Neutrophil (primary cell): Measurements from ENCODE around the gene FHAD1.

ENCODE experiments used
- H3K27ac ChIP-seq: fragments of 200-600 bp; sonication (generic); 2 replicates; pipeline ENCODE4 v1.5.1; 2016; ENCODE audit warnings: mild to moderate bottlenecking, moderate library complexity
- H3K27me3 ChIP-seq: fragments of 200-600 bp; sonication (generic); 2 replicates; pipeline ENCODE4 v1.6.0; 2016; ENCODE audit warnings: mild to moderate bottlenecking
- H3K36me3 ChIP-seq: fragments of 200-600 bp; sonication (generic); 2 replicates; pipeline ENCODE4 v1.5.1; 2017
- H3K4me1 ChIP-seq, 2 experiments: fragments of 200-600 bp in 1 of 2; sonication (generic) in 1 of 2; 1 replicate in 1 of 2; 2 replicates in 1 of 2; pipeline versions ENCODE4 v1.5.1 to v1.6.1; 2013 to 2016; ENCODE audit warnings: low read depth in 1 of 2, low read length in 1 of 2, mild to moderate bottlenecking in 1 of 2, moderate library complexity in 1 of 2; ENCODE audit not compliant: control insufficient read depth in 1 of 2, insufficient read depth in 1 of 2
- H3K4me3 ChIP-seq, 2 experiments: fragments of 200-600 bp in 1 of 2; sonication (generic) in 1 of 2; 1 replicate in 1 of 2; 2 replicates in 1 of 2; pipeline ENCODE4 v1.5.1; 2013 to 2016; ENCODE audit warnings: low read depth in 1 of 2, low read length in 1 of 2, mild to moderate bottlenecking in 1 of 2, moderate library complexity in 1 of 2
- H3K9me3 ChIP-seq: fragments of 200-600 bp; sonication (generic); 2 replicates; pipeline ENCODE4 v1.5.1; 2016
- CTCF ChIP-seq: fragments of 200-600 bp; sonication (generic); IDR thresholded peaks from 2 replicates; pipeline ENCODE4 v1.5.1; 2016; ENCODE audit warnings: antibody characterized with exemption

Gene FHAD1

DNA sequence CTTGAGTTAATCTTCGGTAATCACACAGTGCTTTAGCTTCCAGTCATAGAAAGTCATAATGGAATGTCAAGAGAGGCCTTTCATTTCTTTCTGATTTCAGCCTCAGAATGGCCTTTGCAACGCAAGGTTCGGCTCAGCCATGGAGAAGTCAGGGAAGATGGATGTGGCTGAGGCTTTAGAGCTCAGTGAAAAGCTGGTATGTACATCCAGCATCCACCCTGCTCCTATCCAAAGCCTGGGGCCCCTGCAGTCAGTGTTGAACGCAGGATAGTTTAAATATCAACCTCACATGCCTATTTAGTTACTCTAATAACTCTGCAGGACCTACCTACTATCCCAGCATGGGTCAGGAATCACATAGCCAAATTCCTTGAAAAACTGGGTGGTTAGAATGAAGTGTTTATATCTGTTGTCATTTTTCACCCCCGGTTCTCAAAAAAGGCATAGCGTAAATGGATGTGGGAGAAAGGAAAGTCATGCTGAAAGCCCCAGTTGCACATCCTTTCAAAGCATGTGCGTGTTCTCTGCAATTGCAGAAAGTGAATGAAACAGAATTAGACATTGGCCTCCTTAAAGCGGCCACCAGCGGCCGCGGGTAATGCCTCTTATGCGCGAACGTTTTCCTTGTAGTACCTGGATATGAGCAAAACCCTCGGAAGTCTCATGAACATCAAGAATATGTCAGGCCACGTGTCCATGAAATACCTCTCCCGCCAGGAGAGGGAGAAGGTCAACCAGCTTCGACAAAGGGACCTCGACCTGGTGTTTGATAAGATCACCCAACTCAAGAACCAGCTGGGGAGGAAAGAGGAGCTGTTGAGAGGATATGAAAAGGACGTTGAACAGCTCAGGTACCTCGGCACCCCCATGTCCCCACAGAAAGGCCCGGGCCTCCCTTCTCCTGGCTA is 133.8 kb downstream of the FHAD1 start:
- peaks cover 0 to 4% of the 10 kb centered on the region in 2 experiments for H3K4me1 ChIP-seq
- TF ChIP-seq CTCF: no peak
- H3K4me3 ChIP-seq: no peak overlapping the region
- H3K9me3 ChIP-seq: no peaks in the 10 kb centered on the region
- no peak overlapping the region for H3K27ac ChIP-seq
- H3K27me3 ChIP-seq: peaks cover 68% of the 10 kb centered on the region
- no peaks in the 10 kb centered on the region for H3K36me3 ChIP-seq

DNA sequence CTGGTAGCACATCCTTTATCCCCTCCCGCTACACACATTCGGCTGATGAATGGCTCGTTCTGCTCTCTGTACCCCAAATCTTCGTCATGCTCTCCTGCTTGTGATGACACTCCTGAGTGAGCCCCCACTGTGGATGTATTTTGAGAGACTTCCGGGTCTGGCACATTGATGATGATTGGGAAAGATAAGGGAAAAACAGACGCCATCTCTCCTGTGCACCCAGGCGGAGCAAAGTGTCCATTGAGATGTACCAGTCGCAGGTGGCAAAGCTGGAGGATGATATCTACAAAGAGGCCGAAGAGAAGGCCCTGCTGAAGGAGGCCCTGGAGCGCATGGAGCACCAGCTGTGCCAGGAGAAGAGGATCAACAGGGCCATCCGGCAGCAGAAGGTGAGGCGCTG is 134.8 kb downstream of the FHAD1 start:
- no peaks in the 10 kb centered on the region for H3K9me3 ChIP-seq
- H3K27ac ChIP-seq: no peak overlapping the region
- peaks cover 0 to 11% of the 10 kb centered on the region in 2 experiments for H3K4me1 ChIP-seq
- H3K4me3 ChIP-seq: no peak overlapping the region
- TF ChIP-seq CTCF: no peak
- peaks cover 75% of the 10 kb centered on the region for H3K27me3 ChIP-seq
- no peaks in the 10 kb centered on the region for H3K36me3 ChIP-seq

GRCh38 chr1:15382601-15383518 is 135.8 kb downstream of the FHAD1 start:
- no peak overlapping the region for H3K4me3 ChIP-seq

GRCh38 chr1:15383810-15384209 is 136.8 kb downstream of the FHAD1 start:
- no peaks in the 10 kb centered on the region for H3K9me3 ChIP-seq
- peaks cover 0 to 11% of the 10 kb centered on the region in 2 experiments for H3K4me1 ChIP-seq
- H3K36me3 ChIP-seq: no peaks in the 10 kb centered on the region
- peaks cover 78% of the 10 kb centered on the region for H3K27me3 ChIP-seq
- TF ChIP-seq CTCF: no peak
- H3K4me3 ChIP-seq: no peak overlapping the region
- H3K27ac ChIP-seq: no peak overlapping the region

More at GRCh38 chr1:15382601-15383518, 135.8 kb downstream of the FHAD1 start:
- no peaks in the 10 kb centered on the region for H3K36me3 ChIP-seq
- peaks cover 75% of the 10 kb centered on the region for H3K27me3 ChIP-seq
- H3K9me3 ChIP-seq: no peaks in the 10 kb centered on the region
- no peak overlapping the region for H3K27ac ChIP-seq
- H3K4me1 ChIP-seq: peaks cover 0 to 11% of the 10 kb centered on the region in 2 experiments
- TF ChIP-seq CTCF: no peak

DNA sequence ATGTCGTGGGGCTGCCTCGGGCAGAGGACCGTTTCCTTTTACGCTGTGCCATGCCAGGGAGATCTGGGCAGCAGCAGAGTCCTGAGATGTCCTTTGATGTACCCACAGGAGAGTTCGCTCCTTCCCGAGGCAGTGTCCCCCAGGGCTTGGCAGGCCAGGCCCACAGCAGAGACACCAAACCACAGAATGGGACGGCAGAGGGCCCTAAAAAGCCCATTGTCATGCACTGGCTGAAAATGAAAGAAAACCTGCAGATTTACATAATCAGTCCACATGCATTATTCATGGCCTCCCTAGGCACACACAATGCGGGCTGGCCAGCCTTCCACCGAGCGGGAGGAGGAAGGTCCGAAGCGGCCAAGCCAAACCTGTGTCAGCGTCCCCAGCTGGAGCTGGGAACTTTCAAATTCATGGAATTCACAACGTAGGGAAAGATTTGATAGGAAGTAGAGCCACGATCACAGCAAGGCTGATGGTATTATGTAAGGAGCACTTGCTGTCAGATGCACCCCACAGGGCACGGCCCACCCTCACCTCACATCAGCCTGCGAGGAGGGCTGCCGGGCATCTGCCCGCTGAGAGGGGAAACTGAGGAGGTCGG is 137.4 kb downstream of the FHAD1 start:
- peaks cover 79% of the 10 kb centered on the region for H3K27me3 ChIP-seq
- H3K27ac ChIP-seq: no peak overlapping the region
- no peak for TF ChIP-seq CTCF
- H3K36me3 ChIP-seq: no peaks in the 10 kb centered on the region
- no peaks in the 10 kb centered on the region for H3K9me3 ChIP-seq
- no peak overlapping the region for H3K4me3 ChIP-seq
- peaks cover 0 to 11% of the 10 kb centered on the region in 2 experiments for H3K4me1 ChIP-seq
